DMS53 treated with DMSO at 0.1 percent for 48 hours (cell line): Measurements from ENCODE around the gene EHD2.
A peak's percentile ranks its signal among the peaks of the same experiment; 100 is the strongest.
"Not testable (repeated sequence)": the region's sequence is repeated elsewhere in the genome, so short reads cannot be mapped to it uniquely, and the experiment has no call there.

Source experiments
- DNase-seq: peaks from one replicate; lab custom pipeline; 2025; ENCODE audit not compliant: unreplicated experiment; lab: John Stamatoyannopoulos, UW

Gene EHD2

GRCh38 chr19:47714339-47714738 is 1.1 kb downstream of the EHD2 start:
- DNase-seq: no peak

- DNase-seq: not testable (repeated sequence)
These were observed 1.6 kb downstream of the EHD2 start for GRCh38 chr19:47714855-47715254.

- DNase-seq: no peak
These were observed 3.2 kb downstream of the EHD2 start for GRCh38 chr19:47716270-47716937.

- not testable (repeated sequence) for DNase-seq
These were observed 5.3 kb downstream of the EHD2 start for GRCh38 chr19:47718415-47719046.

- no peak for DNase-seq
These were observed 6.0 kb downstream of the EHD2 start for GRCh38 chr19:47719047-47719859.

- DNase-seq: no peak
These were observed 7.6 kb downstream of the EHD2 start for GRCh38 chr19:47720669-47721422.

- DNase-seq: peak; percentile 59
These were observed 10.3 kb downstream of the EHD2 start for GRCh38 chr19:47723581-47723940.

GRCh38 chr19:47725759-47726401 is 12.7 kb downstream of the EHD2 start:
- DNase-seq: no peak

- DNase-seq: no peak
These were observed 13.2 kb downstream of the EHD2 start for GRCh38 chr19:47726467-47726866.

GRCh38 chr19:47728295-47728694 is 15.1 kb downstream of the EHD2 start:
- DNase-seq: not testable (repeated sequence)

- no peak for DNase-seq
These were observed 16.2 kb downstream of the EHD2 start for GRCh38 chr19:47729468-47729798.

- no peak for DNase-seq
These were observed 16.7 kb downstream of the EHD2 start for GRCh38 chr19:47729799-47730520.

- DNase-seq: no peak
These were observed 17.3 kb downstream of the EHD2 start for GRCh38 chr19:47730521-47730889.

- no peak for DNase-seq
These were observed 17.7 kb downstream of the EHD2 start for GRCh38 chr19:47730910-47731309.

- DNase-seq: no peak
These were observed 21.9 kb downstream of the EHD2 start for GRCh38 chr19:47735131-47735530.

- no peak for DNase-seq
These were observed 27.8 kb downstream of the EHD2 start for GRCh38 chr19:47740866-47741519.

- DNase-seq: no peak
These were observed 28.4 kb downstream of the EHD2 start for GRCh38 chr19:47741544-47742140.

- DNase-seq: no peak
These were observed 29.4 kb downstream of the EHD2 start for GRCh38 chr19:47742634-47743033.
